OCI-LY1 (cell line): ENCODE results near the gene CYP20A1.

Experiments
- EZH2 ChIP-seq: fragments of 200-600 bp; sonication (generic), shearing (Covaris generic); IDR thresholded peaks from 2 replicates; pipeline ENCODE4 v1.8.0; 2017; ENCODE audit warnings: borderline replicate concordance, mixed run types, mild to moderate bottlenecking, antibody characterized with exemption, low read length, moderate library complexity, mixed read lengths
- TF ChIP-seq, protein P1 (sequence below): fragments of 200-600 bp; sonication (generic), shearing (Covaris generic); IDR thresholded peaks from 2 replicates; pipeline ENCODE4 v1.5.1; 2017; ENCODE audit warnings: mild to moderate bottlenecking, antibody characterized with exemption, low read length, moderate library complexity, mixed read lengths

DNA sequence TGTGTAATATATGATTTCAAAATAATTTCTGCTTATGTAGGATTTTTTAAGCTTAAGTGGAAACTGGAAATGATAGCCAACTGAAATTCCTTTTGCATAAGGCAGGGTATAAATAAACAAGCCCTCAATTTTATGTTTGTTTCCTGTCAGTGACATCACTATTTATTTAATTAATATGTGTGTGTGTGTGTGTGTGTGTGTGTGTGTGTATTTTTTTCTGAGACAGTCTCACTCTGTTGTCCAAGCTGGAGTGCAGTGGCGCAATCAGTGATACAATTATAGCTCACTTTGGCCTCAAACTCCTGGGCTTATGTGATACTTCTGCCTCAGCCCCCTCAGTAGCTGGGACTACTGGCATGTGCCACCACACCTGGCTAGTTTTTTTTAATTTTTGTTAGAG, 29.3 kb upstream of the CYP20A1 start:
- TF ChIP-seq, protein P1, sequence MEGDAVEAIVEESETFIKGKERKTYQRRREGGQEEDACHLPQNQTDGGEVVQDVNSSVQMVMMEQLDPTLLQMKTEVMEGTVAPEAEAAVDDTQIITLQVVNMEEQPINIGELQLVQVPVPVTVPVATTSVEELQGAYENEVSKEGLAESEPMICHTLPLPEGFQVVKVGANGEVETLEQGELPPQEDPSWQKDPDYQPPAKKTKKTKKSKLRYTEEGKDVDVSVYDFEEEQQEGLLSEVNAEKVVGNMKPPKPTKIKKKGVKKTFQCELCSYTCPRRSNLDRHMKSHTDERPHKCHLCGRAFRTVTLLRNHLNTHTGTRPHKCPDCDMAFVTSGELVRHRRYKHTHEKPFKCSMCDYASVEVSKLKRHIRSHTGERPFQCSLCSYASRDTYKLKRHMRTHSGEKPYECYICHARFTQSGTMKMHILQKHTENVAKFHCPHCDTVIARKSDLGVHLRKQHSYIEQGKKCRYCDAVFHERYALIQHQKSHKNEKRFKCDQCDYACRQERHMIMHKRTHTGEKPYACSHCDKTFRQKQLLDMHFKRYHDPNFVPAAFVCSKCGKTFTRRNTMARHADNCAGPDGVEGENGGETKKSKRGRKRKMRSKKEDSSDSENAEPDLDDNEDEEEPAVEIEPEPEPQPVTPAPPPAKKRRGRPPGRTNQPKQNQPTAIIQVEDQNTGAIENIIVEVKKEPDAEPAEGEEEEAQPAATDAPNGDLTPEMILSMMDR: no peak
- TF ChIP-seq EZH2: no peak
